BJ (cell line): ENCODE results near the gene GDF11. TPM values are rescaled to one million over a fixed set of nuclear protein-coding genes. Genes with fewer than 3 reads are reported as not detected.
A peak's percentile ranks its signal among the peaks of the same experiment; 100 is the strongest.

ENCODE experiments used
- CTCF ChIA-PET: fragments of 350-600 bp; formaldehyde crosslinking; extraction: SDS; loops from one replicate; lab custom pipeline; 2021; ENCODE audit warnings: antibody characterized with exemption, inconsistent platforms; lab: Yijun Ruan, JAX
- POLR2A ChIA-PET: fragments of 300-600 bp; sonication (Branson Sonifier 250); formaldehyde crosslinking; extraction: SDS; loops from one replicate; lab custom pipeline; 2021; ENCODE audit warnings: antibody characterized with exemption; lab: Charles Lee
- DNase-seq: peaks from one replicate; pipeline ENCODE4 v3.0.0-alpha.2; 2011; ENCODE audit warnings: low read depth
- H3K27me3 ChIP-seq: 2 replicates; pipeline ENCODE4 v1.6.0; 2011; ENCODE audit warnings: low read length; ENCODE audit not compliant: control insufficient read depth, insufficient read depth
- H3K36me3 ChIP-seq: 2 replicates; pipeline ENCODE4 v1.5.1; 2011; ENCODE audit warnings: low read length; ENCODE audit not compliant: control insufficient read depth, insufficient read depth
- H3K4me3 ChIP-seq: 2 replicates; pipeline ENCODE4 v1.5.1; 2011; ENCODE audit warnings: low read depth, mild to moderate bottlenecking, control low read depth, low read length
- CTCF ChIP-seq: IDR thresholded peaks from 2 replicates; pipeline ENCODE4 v1.5.1; 2011; ENCODE audit warnings: low read depth, mild to moderate bottlenecking, control low read depth, inconsistent platforms, low read length, moderate library complexity; ENCODE audit not compliant: insufficient read depth
- polyA plus RNA-seq: library from polyadenylated mRNA; depleted of rRNA; stranded (reverse); fragments of >200 nt; gene quantifications from 2 replicates; pipeline ENCODE4 v1.2.3, GENCODE V29; 2011

GDF11 gene
- polyA plus RNA-seq, 1 experiment: 3.8 TPM

- POLR2A ChIA-PET: interaction anchor here (0.7 kb wide), 1 partner anchor 11 kb away, joined by 3 read pairs; no protein-coding TSS in a partner anchor
- Histone ChIP-seq H3K4me3 (no peak overlapping the region), H3K27me3 (0 out of 2 replicates have a peak, but pooled peaks cover 2% of the 10 kb centered on the region), H3K36me3 (no peaks in the 10 kb centered on the region)
- no peak for DNase-seq
- CTCF ChIA-PET: interaction anchor here (1.2 kb wide), 1 partner anchor 32 kb away, joined by 3 read pairs; a partner anchor contains a TSS
- no peak for TF ChIP-seq CTCF
Observed at GRCh38 chr12:55713721-55714120, 29.2 kb upstream of the GDF11 start.

GRCh38 chr12:55715169-55715764 lies 27.7 kb upstream of the GDF11 start:
- peak overlapping the region; percentile 74; the same call in 1 of the 2 replicates for H3K4me3 ChIP-seq
- no peak for DNase-seq
- no peak for TF ChIP-seq CTCF
- H3K36me3 ChIP-seq: no peaks in the 10 kb centered on the region
- ChIA-PET CTCF (interaction anchor here (0.6 to 1.7 kb wide), 4 partner anchors 9 to 1923 kb away, joined by 3 to 4 read pairs (median 3); a partner anchor contains a TSS), POLR2A (interaction anchor here (0.7 kb wide), 1 partner anchor 14 kb away, joined by 4 read pairs; no protein-coding TSS in a partner anchor)
- H3K27me3 ChIP-seq: no peaks in the 10 kb centered on the region

GRCh38 chr12:55715833-55716581 lies 26.9 kb upstream of the GDF11 start, which contains the start of gene BLOC1S1:
Gene BLOC1S1, plus strand, starts transcription at chr12:55716046. Its CDS starts 6 bp downstream, at chr12:55716052.
- ChIA-PET POLR2A (interaction anchor here (0.7 kb wide), 1 partner anchor 14 kb away, joined by 4 read pairs; no protein-coding TSS in a partner anchor), CTCF (interaction anchor here (0.6 to 1.7 kb wide), 5 partner anchors 9 to 1924 kb away, joined by 3 to 4 read pairs (median 3); a partner anchor contains a TSS)
- DNase-seq: no peak
- peak within 1 kb of the TSS; percentile 74 for H3K4me3 ChIP-seq
- no peaks in the 10 kb centered on the region for H3K27me3 ChIP-seq
- TF ChIP-seq CTCF: peak; percentile 2; the same call in 1 of the 2 replicates
- H3K36me3 ChIP-seq: no peaks in the 10 kb centered on the region

GRCh38 chr12:55716582-55716957 lies 26.4 kb upstream of the GDF11 start:
- H3K4me3 ChIP-seq: peak overlapping the region; percentile 74
- TF ChIP-seq CTCF: no peak
- no peaks in the 10 kb centered on the region for H3K36me3 ChIP-seq
- ChIA-PET CTCF (interaction anchor here (0.7 to 3.3 kb wide), 5 partner anchors 10 to 197 kb away, joined by 3 to 13 read pairs (median 4); a partner anchor contains a TSS), POLR2A (no interaction called here)
- no peaks in the 10 kb centered on the region for H3K27me3 ChIP-seq
- no peak for DNase-seq
